Colonic mucosa (tissue), 4 donors: ENCODE measurements around the gene CDC42BPG. TPM values are rescaled to one million over a fixed set of nuclear protein-coding genes. Genes with fewer than 3 reads are reported as not detected.

Experiments used
- DNase-seq: peaks from one replicate; pipeline ENCODE4 v3.0.0-alpha.2; 2020
- H3K27ac ChIP-seq: fragments of 200-600 bp; one replicate; pipeline ENCODE4 v1.8.0; 2021
- H3K27me3 ChIP-seq: fragments of 200-600 bp; one replicate; pipeline ENCODE4 v1.8.0; 2021
- H3K36me3 ChIP-seq: fragments of 200-600 bp; one replicate; pipeline ENCODE4 v1.8.0; 2021
- H3K4me1 ChIP-seq: fragments of 200-600 bp; one replicate; pipeline ENCODE4 v1.8.0; 2021; ENCODE audit warnings: mild to moderate bottlenecking
- H3K4me3 ChIP-seq: fragments of 200-600 bp; one replicate; pipeline ENCODE4 v1.8.0; 2021
- H3K9ac ChIP-seq, 2 donors: one replicate each; pipeline ENCODE4 v1.7.0; 2013; ENCODE audit warnings: control low read depth in 2 of 2, low read depth in 2 of 2, low read length in 2 of 2
- H3K9me3 ChIP-seq: fragments of 200-600 bp; one replicate; pipeline ENCODE4 v1.8.0; 2021
- CTCF ChIP-seq: fragments of 200-600 bp; IDR thresholded peaks from one replicate; pipeline ENCODE4 v1.8.0; 2022; ENCODE audit warnings: antibody characterized with exemption, mild to moderate bottlenecking
- intact Hi-C: fragments of 100-400 bp; cut with DNase I; formaldehyde crosslinking; loops from one replicate; pipeline ENCODE4 v1.14.1; 2022
- total RNA-seq, 2 donors: library from RNA; stranded (reverse); fragmentation: NEBNext Ultra II Directional in 1 of 2; extraction: Animal tissue kit (Norgen Biotek cat#: 25700) in 1 of 2; gene quantifications; one replicate each; pipeline ENCODE4 v1.2.1, GENCODE V29; 2021
- donor health status: healthy.
- donor health status: DM: no; HTN: no; CAD: no.
- donor health status: DM: no; HTN: no; CAD: no.

CDC42BPG gene
- total RNA-seq, 2 donors from 2014 or later, result 29.3 to 41.6 TPM

GRCh38 chr11:64832467-64833197, 11.8 kb downstream of the CDC42BPG start:
- Histone ChIP-seq H3K4me1 (no peaks in the 10 kb centered on the region), H3K27me3 (no peaks in the 10 kb centered on the region), H3K4me3 (no peak overlapping the region), H3K27ac (no peak overlapping the region), H3K9me3 (no peaks in the 10 kb centered on the region), H3K9ac (no peak overlapping the region), H3K36me3 (peaks cover 4% of the 10 kb centered on the region)
- TF ChIP-seq CTCF, result no peak
- intact Hi-C loops, result no loop called here
- DNase-seq, result no peak

GRCh38 chr11:64831411-64831891, 13.0 kb downstream of the CDC42BPG start:
- H3K36me3 ChIP-seq, result peaks cover 4% of the 10 kb centered on the region
- H3K4me1 ChIP-seq, result no peaks in the 10 kb centered on the region
- intact Hi-C loops, result no loop called here
- H3K27ac ChIP-seq, result no peak overlapping the region
- no peak for TF ChIP-seq CTCF
- H3K27me3 ChIP-seq, result no peaks in the 10 kb centered on the region
- no peak overlapping the region for H3K9ac ChIP-seq
- DNase-seq, result no peak
- no peak overlapping the region for H3K4me3 ChIP-seq
- no peaks in the 10 kb centered on the region for H3K9me3 ChIP-seq

- Histone ChIP-seq H3K4me3 (no peak overlapping the region), H3K9me3 (no peaks in the 10 kb centered on the region), H3K36me3 (peaks cover 4% of the 10 kb centered on the region), H3K4me1 (no peaks in the 10 kb centered on the region), H3K27ac (no peak overlapping the region), H3K9ac (no peak overlapping the region), H3K27me3 (no peaks in the 10 kb centered on the region)
- intact Hi-C loops, result no loop called here
- no peak for DNase-seq
- TF ChIP-seq CTCF, result no peak
Measured at GRCh38 chr11:64829536-64830251, 14.8 kb downstream of the CDC42BPG start.

- no peaks in the 10 kb centered on the region for H3K36me3 ChIP-seq
Measured at GRCh38 chr11:64827451-64827839, 17.0 kb downstream of the CDC42BPG start.

More at GRCh38 chr11:64827451-64827839, 17.0 kb downstream of the CDC42BPG start:
- Histone ChIP-seq H3K27me3 (no peaks in the 10 kb centered on the region), H3K9ac (no peak overlapping the region), H3K4me1 (no peaks in the 10 kb centered on the region), H3K9me3 (no peaks in the 10 kb centered on the region), H3K4me3 (no peak overlapping the region), H3K27ac (no peak overlapping the region)
- TF ChIP-seq CTCF, result no peak
- intact Hi-C loops, result no loop called here
- no peak for DNase-seq
